Astrocyte of the cerebellum (primary cell): ENCODE measurements around the gene TEC.
"Not testable (repeated sequence)": the region's sequence is repeated elsewhere in the genome, so short reads cannot be mapped to it uniquely, and the experiment has no call there.

Experiments used
- DNase-seq: peaks from one replicate; pipeline ENCODE4 v3.0.0-alpha.2; 2011; ENCODE audit warnings: low read depth
- H3K4me3 ChIP-seq: 2 replicates; pipeline ENCODE4 v1.5.1; 2011; ENCODE audit warnings: mild to moderate bottlenecking, low read depth, low read length, moderate library complexity
- in situ Hi-C: cut with HindIII; loops from 2 replicates; pipeline ENCODE4 v1.10.0; 2017; ENCODE audit warnings: low sequenced_read_pairs
- TF ChIP-seq, protein P1 (sequence below): IDR thresholded peaks from 2 replicates; pipeline ENCODE4 v1.5.1; 2012; ENCODE audit warnings: low read length, low read depth, moderate library complexity, mild to moderate bottlenecking; ENCODE audit errors: missing control alignments

Gene TEC

DNA sequence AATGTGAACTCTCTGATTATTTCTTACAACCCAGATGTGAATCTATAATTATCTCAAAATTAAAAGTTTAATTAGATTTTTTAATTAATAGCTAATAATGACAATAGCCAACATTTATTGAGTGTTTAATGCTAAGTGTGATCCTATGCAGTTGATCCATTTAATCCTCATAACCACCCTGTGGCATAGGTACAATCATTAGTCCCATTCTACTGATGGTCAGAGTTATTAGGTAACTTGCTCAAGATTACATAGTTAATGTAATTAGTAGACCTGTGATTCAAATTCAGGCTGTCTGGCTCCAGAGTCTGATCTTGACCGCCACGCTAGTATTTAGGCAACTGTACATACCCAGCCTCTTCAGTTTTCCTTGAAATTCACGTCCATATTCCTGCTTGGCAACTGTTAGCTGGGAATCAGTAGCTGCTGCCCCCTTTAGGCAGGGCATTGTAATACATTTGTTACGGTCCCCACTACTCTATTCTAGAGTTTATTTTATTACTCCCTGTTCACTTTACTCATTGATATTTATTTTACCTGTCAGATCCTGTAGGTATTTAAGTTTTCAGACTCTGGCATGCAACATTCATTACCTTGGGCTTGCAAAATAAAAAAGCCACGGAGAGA lies 20.6 kb upstream of the TEC start:
- no peak overlapping the region for H3K4me3 ChIP-seq
- DNase-seq, result no peak
- in situ Hi-C loops, result no loop called here
- TF ChIP-seq, protein P1, sequence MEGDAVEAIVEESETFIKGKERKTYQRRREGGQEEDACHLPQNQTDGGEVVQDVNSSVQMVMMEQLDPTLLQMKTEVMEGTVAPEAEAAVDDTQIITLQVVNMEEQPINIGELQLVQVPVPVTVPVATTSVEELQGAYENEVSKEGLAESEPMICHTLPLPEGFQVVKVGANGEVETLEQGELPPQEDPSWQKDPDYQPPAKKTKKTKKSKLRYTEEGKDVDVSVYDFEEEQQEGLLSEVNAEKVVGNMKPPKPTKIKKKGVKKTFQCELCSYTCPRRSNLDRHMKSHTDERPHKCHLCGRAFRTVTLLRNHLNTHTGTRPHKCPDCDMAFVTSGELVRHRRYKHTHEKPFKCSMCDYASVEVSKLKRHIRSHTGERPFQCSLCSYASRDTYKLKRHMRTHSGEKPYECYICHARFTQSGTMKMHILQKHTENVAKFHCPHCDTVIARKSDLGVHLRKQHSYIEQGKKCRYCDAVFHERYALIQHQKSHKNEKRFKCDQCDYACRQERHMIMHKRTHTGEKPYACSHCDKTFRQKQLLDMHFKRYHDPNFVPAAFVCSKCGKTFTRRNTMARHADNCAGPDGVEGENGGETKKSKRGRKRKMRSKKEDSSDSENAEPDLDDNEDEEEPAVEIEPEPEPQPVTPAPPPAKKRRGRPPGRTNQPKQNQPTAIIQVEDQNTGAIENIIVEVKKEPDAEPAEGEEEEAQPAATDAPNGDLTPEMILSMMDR, result peak; percentile 54

DNA sequence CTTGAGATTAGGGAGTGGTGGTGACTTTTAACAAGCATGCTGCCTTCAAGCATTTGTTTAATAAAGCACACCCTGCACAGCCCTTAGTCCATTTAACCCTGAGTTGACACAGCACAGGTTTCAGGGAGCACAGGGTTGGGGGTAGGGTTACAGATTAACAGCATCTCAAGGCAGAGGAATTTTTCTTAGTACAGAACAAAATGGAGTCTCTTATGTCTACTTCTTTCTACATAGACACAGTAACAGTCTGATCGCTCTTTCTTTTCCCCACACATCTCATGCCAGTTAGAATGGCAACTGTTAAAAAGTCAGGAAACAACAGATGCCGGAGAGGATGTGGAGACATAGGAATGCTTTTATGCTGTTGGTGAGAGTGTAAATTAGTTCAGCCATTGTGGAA lies 16.4 kb upstream of the TEC start:
- DNase-seq, in situ Hi-C loops, H3K4me3 ChIP-seq: not testable (repeated sequence)

DNA sequence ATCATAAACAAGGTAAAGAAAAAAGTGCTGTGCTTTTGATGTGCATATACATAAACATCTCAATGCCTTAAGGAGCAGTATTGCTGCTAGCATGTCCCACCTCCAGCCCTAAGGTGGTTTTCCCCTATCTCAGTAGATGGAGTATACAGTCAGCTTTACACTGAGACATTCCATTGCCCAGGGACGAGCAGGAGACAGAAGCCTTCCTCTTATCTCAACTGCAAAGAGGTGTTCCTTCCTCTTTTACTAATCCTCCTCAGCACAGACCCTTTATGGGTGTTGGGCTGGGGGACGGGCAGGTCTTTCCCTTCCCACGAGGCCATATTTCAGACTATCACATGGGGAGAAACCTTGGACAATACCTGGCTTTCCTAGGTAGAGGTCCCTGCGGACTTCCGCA lies 16.0 kb upstream of the TEC start:
- DNase-seq, H3K4me3 ChIP-seq, in situ Hi-C loops: not testable (repeated sequence)

DNA sequence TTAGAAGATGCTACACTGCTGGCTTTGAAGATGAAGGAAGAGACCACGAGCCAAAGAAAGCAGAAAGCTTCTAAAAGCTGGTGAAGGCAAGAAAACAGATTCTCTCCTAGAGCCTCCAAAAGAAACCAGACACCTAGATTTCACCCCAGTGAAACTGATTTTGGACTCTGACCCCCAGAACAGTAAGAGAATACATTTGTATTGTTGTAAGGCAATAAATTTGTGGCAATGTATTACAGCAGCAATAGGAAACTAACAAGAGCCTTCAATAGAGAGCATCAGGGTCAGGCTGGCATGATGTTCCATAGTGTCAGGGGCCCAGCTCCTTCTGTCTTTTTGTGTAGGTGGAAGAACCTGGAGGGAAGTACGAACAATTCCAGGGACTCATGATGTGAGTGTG lies 6.0 kb upstream of the TEC start:
- in situ Hi-C loops, result no loop called here
- H3K4me3 ChIP-seq, result no peak overlapping the region
- no peak for DNase-seq
- TF ChIP-seq, protein P1, result no peak

DNA sequence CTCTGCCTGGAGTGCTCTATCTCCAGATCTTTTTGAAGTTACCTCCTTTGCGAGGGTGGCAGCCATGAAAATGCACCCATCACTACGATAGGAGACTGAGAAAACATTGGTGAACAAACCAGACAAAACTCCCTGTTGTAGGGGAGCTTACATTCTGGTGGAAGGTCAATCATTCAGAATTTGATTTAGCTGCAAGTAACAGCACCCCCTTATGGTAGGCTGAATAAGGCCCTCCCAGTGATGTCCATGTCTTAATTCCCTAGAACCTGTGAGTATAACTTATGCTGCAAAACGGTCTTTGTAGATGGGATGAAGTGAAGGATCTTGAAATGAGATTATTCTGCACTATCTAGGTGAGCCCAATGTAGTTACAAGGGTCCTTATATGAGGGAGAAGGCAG lies 5.6 kb upstream of the TEC start:
- DNase-seq, result no peak
- in situ Hi-C loops, result no loop called here
- TF ChIP-seq, protein P1, result peak; percentile 73
- H3K4me3 ChIP-seq, result no peak overlapping the region

DNA sequence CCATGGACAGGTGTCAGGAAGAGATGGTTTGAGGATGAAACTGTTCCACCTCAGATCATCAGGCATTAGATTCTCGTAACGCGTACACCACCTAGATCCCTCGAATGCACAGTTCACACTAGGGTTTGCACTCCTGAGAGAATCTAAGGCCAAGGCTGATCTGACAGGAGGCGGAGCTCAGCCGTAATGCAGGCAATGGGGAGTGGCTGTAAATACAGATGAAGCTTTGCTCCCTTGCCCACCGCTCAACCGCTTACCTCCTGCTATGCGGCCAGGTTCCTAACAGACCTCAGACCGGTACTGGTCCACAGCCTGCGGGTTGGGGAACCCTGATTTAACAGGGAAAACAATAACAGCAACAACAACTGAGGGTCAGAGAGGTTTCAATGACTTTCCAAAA lies 2.0 kb upstream of the TEC start:
- in situ Hi-C loops, result no loop called here
- no peak for DNase-seq
- TF ChIP-seq, protein P1, result no peak

DNA sequence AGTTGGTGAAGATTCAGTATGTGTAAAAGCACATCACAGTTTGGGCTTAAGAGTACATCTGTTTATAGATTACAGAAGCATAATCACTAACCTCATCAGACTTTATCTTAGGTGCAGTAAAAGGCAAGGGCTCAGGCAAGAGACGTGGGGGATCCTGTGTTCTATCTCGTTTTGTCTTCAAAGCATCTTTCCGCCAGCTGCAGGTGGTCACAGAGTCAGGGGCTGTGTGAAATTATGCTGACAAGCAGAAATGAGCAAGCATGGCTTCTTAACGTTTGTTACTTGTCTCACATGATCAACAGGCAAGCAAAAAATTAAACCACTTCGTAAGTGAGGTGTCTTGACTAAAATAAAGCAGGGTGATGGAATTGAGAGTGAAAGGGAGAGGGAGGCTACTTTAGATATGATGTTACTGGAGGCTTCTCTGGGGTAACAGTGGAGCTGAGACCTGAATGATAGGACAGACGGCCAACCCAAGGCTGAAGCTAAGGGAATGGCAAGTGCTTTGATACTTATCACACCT lies 1.4 kb upstream of the TEC start:
- in situ Hi-C loops, result no loop called here
- TF ChIP-seq, protein P1, result no peak
- no peak for DNase-seq
- no peak overlapping the region for H3K4me3 ChIP-seq

More for the DNA sequence above, 2.0 kb upstream of the TEC start:
- no peak overlapping the region for H3K4me3 ChIP-seq

DNA sequence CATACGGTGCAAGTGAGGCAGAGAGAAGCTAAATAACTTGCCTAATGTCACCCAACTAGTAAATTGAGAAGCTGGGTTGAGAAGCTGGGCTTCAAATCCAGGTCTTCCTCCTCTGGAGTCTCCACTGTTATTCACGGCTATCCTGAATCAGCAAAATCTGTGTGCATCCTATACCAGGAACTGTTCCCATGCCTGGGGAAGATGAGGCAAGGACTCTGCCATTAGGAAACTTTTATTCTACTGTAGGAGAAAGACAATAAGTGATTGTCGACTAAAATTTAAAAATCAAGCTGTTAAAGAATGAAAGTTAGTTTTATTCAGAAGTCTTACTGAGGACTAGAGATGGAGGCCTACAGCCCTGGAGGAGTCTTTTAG lies 872 bp upstream of the TEC start:
- in situ Hi-C loops, result no loop called here
- DNase-seq, result no peak
- H3K4me3 ChIP-seq, result peak overlapping the region; percentile 82
- TF ChIP-seq, protein P1, result no peak
